Mesothelial cell of epicardium (in vitro differentiated cells): ENCODE measurements around the gene CADM4. TPM values are rescaled to one million over a fixed set of nuclear protein-coding genes. Genes with fewer than 3 reads are reported as not detected.
A peak's percentile ranks its signal among the peaks of the same experiment; 100 is the strongest.
"Not testable (repeated sequence)": the region's sequence is repeated elsewhere in the genome, so short reads cannot be mapped to it uniquely, and the experiment has no call there.

ENCODE experiments used
- DNase-seq, 2 experiments: peaks; one replicate each; pipeline ENCODE4 v3.0.0; 2021; ENCODE audit warnings: low spot score in 2 of 2; ENCODE audit not compliant: unreplicated experiment in 2 of 2
- H3K27ac Mint-ChIP-seq: 2 replicates; pipeline ENCODE4 v1.8.0; 2021; ENCODE audit warnings: mixed read lengths
- H3K27me3 Mint-ChIP-seq: 2 replicates; pipeline ENCODE4 v1.8.0; 2021; ENCODE audit warnings: low read depth, mixed read lengths
- H3K36me3 Mint-ChIP-seq: 2 replicates; pipeline ENCODE4 v1.8.0; 2021; ENCODE audit warnings: mixed read lengths
- H3K4me1 Mint-ChIP-seq: 2 replicates; pipeline ENCODE4 v1.8.0; 2021; ENCODE audit warnings: mixed read lengths
- H3K4me3 Mint-ChIP-seq: 2 replicates; pipeline ENCODE4 v1.8.0; 2021; ENCODE audit warnings: mild to moderate bottlenecking, moderate library complexity, mixed read lengths
- H3K9me3 Mint-ChIP-seq: 2 replicates; pipeline ENCODE4 v1.8.0; 2021; ENCODE audit warnings: mixed read lengths
- total RNA-seq: library from RNA; stranded (reverse); gene quantifications from 3 replicates; pipeline ENCODE4 v1.2.1, GENCODE V29; 2021
- TF ChIP-seq, protein P1 (sequence below): fragments of 200-600 bp; sonication (generic); IDR thresholded peaks from one replicate; pipeline ENCODE4 v1.5.0; 2021; ENCODE audit warnings: antibody characterized with exemption; ENCODE audit not compliant: unreplicated experiment

CADM4 gene
- total RNA-seq, 1 donor from 2014 or later = 47.1 TPM

- no peak overlapping the region for H3K27ac Mint-ChIP-seq
- TF ChIP-seq, protein P1, sequence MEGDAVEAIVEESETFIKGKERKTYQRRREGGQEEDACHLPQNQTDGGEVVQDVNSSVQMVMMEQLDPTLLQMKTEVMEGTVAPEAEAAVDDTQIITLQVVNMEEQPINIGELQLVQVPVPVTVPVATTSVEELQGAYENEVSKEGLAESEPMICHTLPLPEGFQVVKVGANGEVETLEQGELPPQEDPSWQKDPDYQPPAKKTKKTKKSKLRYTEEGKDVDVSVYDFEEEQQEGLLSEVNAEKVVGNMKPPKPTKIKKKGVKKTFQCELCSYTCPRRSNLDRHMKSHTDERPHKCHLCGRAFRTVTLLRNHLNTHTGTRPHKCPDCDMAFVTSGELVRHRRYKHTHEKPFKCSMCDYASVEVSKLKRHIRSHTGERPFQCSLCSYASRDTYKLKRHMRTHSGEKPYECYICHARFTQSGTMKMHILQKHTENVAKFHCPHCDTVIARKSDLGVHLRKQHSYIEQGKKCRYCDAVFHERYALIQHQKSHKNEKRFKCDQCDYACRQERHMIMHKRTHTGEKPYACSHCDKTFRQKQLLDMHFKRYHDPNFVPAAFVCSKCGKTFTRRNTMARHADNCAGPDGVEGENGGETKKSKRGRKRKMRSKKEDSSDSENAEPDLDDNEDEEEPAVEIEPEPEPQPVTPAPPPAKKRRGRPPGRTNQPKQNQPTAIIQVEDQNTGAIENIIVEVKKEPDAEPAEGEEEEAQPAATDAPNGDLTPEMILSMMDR = no peak
- no peak overlapping the region for H3K4me3 Mint-ChIP-seq
- H3K9me3 Mint-ChIP-seq = no peaks in the 10 kb centered on the region
- H3K36me3 Mint-ChIP-seq = peaks cover 43% of the 10 kb centered on the region
- H3K27me3 Mint-ChIP-seq = no peaks in the 10 kb centered on the region
- H3K4me1 Mint-ChIP-seq = no peaks in the 10 kb centered on the region
- DNase-seq = no peak
Observed at GRCh38 chr19:43609872-43610271, 29.8 kb downstream of the CADM4 start.

DNA sequence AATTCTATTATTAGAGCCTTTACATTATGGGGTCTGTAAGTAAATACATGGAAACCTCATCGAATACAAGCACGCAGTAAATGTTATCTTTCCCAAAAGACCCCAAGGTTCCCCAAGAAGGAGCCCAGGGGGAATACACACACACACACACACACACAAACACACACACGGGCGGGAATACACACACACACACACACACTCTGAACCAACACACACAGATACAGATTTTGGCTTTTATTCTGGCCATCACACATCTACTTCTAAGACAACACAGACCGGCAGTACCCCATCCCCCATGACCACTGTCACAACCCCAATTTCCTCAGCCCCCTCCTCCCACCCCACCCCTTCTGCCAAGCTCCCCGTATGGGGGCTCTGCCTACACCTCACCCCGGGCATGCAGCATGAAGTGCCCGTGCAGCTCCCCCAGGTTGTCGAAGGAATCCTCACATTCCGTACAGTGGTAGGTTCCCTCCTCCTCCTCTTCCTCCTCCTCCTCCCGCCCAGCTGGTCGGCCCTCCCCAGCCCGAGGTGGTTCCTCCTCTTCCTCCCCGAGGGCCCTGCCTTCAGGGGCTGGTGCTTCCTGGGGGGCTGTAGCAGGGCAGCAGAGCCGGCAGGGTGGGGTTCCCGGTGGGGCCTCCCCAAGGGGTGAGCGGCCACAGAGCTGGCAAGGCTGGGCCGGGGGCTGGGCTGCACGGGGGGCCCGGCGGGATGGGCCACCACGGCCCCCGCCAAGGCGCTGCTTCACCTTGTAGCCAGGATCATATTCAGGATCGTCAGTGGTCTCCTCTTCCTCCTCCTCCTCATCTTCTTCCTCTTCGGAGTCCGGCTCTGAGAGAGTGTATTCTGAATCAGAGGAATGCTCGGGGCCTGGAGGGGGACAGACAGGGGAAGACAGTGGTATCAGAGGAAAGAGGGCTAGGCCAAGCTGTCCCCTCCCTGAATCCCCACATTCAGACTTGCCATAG, 32.1 kb downstream of the CADM4 start:
- no peak overlapping the region for H3K4me3 Mint-ChIP-seq
- no peaks in the 10 kb centered on the region for H3K27me3 Mint-ChIP-seq

GRCh38 chr19:43606569-43607229, 33.0 kb downstream of the CADM4 start:
- peak overlapping the region; percentile 12 for H3K27ac Mint-ChIP-seq
- no peaks in the 10 kb centered on the region for H3K9me3 Mint-ChIP-seq
- peaks cover 20% of the 10 kb centered on the region for H3K36me3 Mint-ChIP-seq
- DNase-seq = no peak
- TF ChIP-seq, protein P1 = no peak
- H3K4me1 Mint-ChIP-seq = no peaks in the 10 kb centered on the region
- H3K27me3 Mint-ChIP-seq = no peaks in the 10 kb centered on the region
- H3K4me3 Mint-ChIP-seq = no peak overlapping the region

More for the DNA sequence above, 32.1 kb downstream of the CADM4 start:
- DNase-seq = no peak
- H3K9me3 Mint-ChIP-seq = no peaks in the 10 kb centered on the region
- TF ChIP-seq, protein P1 = no peak
- no peaks in the 10 kb centered on the region for H3K4me1 Mint-ChIP-seq
- H3K27ac Mint-ChIP-seq = no peak overlapping the region
- peaks cover 27% of the 10 kb centered on the region for H3K36me3 Mint-ChIP-seq

DNA sequence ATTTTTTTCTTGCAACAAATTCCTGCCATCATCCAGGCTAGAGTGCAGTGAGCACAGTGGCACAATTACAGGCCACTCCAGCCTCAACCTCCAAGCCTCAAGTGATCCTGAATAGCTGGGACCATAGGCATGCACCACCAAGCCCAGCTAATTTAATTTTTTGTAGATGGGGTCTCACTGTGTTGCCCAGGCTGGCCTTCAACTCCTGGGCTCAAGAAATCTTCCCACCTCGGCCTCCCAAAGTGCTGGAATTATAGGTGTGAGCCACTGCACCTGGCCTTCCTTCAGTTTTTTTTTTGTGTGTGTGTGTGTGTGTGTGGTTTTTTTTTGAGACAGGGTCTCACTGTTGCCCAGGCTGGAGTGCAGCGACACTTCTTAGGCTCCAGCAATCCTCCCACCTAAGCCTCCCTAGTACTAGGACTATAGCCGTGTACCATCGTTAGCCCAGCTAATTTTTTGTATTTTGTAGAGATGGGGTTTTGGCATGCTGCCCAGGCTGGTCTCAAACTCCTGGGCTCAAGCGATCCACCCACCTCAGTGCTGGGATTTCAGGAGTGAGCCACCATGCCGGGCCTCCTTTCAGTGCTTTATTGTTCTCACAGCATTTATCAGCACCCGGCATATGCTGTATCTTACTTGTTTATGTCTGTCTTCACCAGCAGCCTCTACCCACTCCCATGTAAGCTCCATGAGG, 33.6 kb downstream of the CADM4 start:
- TF ChIP-seq, protein P1 = no peak
- no peaks in the 10 kb centered on the region for H3K27me3 Mint-ChIP-seq
- no peak overlapping the region for H3K27ac Mint-ChIP-seq
- peaks cover 19% of the 10 kb centered on the region for H3K36me3 Mint-ChIP-seq
- H3K4me1 Mint-ChIP-seq = no peaks in the 10 kb centered on the region
- no peaks in the 10 kb centered on the region for H3K9me3 Mint-ChIP-seq
- no peak overlapping the region for H3K4me3 Mint-ChIP-seq
- no peak for DNase-seq

GRCh38 chr19:43600326-43600725, 39.3 kb downstream of the CADM4 start:
- not testable (repeated sequence) for H3K4me3 Mint-ChIP-seq, H3K27me3 Mint-ChIP-seq, H3K9me3 Mint-ChIP-seq, H3K27ac Mint-ChIP-seq, DNase-seq, H3K36me3 Mint-ChIP-seq
- H3K4me1 Mint-ChIP-seq = peaks cover 20% of the 10 kb centered on the region
